GM12875 (cell line): ENCODE results near the gene C2orf49.
"Not testable (repeated sequence)": the region's sequence is repeated elsewhere in the genome, so short reads cannot be mapped to it uniquely, and the experiment has no call there.

ENCODE experiments used
- H3K4me3 ChIP-seq: one replicate; pipeline ENCODE4 v1.5.1; 2011; ENCODE audit warnings: low read depth, low read length, control low read depth
- CTCF ChIP-seq: IDR thresholded peaks from 2 replicates; pipeline ENCODE4 v1.5.1; 2011; ENCODE audit warnings: low read depth, mild to moderate bottlenecking, control low read depth, inconsistent platforms, low read length, moderate library complexity, borderline replicate concordance; ENCODE audit not compliant: insufficient read depth

Gene C2orf49

GRCh38 chr2:105320651-105321215, 16.6 kb upstream of the C2orf49 start:
- TF ChIP-seq CTCF: no peak
- no peak overlapping the region for H3K4me3 ChIP-seq

- no peak for TF ChIP-seq CTCF
Observed at GRCh38 chr2:105321875-105322646, 15.3 kb upstream of the C2orf49 start.

GRCh38 chr2:105323111-105323510, 14.2 kb upstream of the C2orf49 start:
- no peak overlapping the region for H3K4me3 ChIP-seq
- no peak for TF ChIP-seq CTCF

More at GRCh38 chr2:105321875-105322646, 15.3 kb upstream of the C2orf49 start:
- H3K4me3 ChIP-seq: no peak overlapping the region

- no peak overlapping the region for H3K4me3 ChIP-seq
Observed at GRCh38 chr2:105324101-105324500, 13.2 kb upstream of the C2orf49 start.

GRCh38 chr2:105324732-105325131, 12.6 kb upstream of the C2orf49 start:
- TF ChIP-seq CTCF: no peak
- H3K4me3 ChIP-seq: no peak overlapping the region

More at GRCh38 chr2:105324101-105324500, 13.2 kb upstream of the C2orf49 start:
- TF ChIP-seq CTCF: no peak

- no peak overlapping the region for H3K4me3 ChIP-seq
- TF ChIP-seq CTCF: no peak
Observed at GRCh38 chr2:105325389-105325963, 11.9 kb upstream of the C2orf49 start.

- H3K4me3 ChIP-seq: not testable (repeated sequence)
Observed at GRCh38 chr2:105327271-105327670, 10.1 kb upstream of the C2orf49 start.
